Karpas-422 (cell line): ENCODE data around the gene NKX2-1. TPM values are rescaled to one million over a fixed set of nuclear protein-coding genes. Genes with fewer than 3 reads are reported as not detected.

Experiments used
- DNase-seq: peaks from one replicate; pipeline ENCODE4 v3.0.0-alpha.2; 2015
- H2AFZ ChIP-seq: fragments of 200-600 bp; sonication (generic); 2 replicates; pipeline ENCODE4 v1.6.1; 2014; ENCODE audit warnings: antibody characterized with exemption, low read length, mixed read lengths
- H3K27ac ChIP-seq: fragments of 200-600 bp; sonication (generic); 2 replicates; pipeline ENCODE4 v1.5.1; 2014; ENCODE audit warnings: mild to moderate bottlenecking, low read length, moderate library complexity
- H3K27me3 ChIP-seq: fragments of 200-600 bp; sonication (generic); 2 replicates; pipeline ENCODE4 v1.6.1; 2014; ENCODE audit warnings: low read length, mixed read lengths
- H3K36me3 ChIP-seq: fragments of 200-600 bp; sonication (generic); 2 replicates; pipeline ENCODE4 v1.6.1; 2014; ENCODE audit warnings: low read length, mixed read lengths; ENCODE audit not compliant: insufficient read depth
- H3K4me1 ChIP-seq: fragments of 200-600 bp; sonication (generic); 2 replicates; pipeline ENCODE4 v1.6.1; 2014; ENCODE audit warnings: mild to moderate bottlenecking, low read length, mixed read lengths
- H3K4me2 ChIP-seq: fragments of 200-600 bp; sonication (generic); 2 replicates; pipeline ENCODE4 v1.6.1; 2014; ENCODE audit warnings: low read length, low read depth, mild to moderate bottlenecking; ENCODE audit not compliant: poor library complexity, severe bottlenecking
- H3K4me3 ChIP-seq: fragments of 200-600 bp; sonication (generic); 2 replicates; pipeline ENCODE4 v1.5.1; 2014; ENCODE audit warnings: mild to moderate bottlenecking, antibody characterized with exemption, low read length, mixed read lengths
- H3K79me2 ChIP-seq: fragments of 200-600 bp; sonication (generic); 2 replicates; pipeline ENCODE4 v1.6.1; 2014; ENCODE audit warnings: mild to moderate bottlenecking, low read length, mixed read lengths
- H3K9ac ChIP-seq: fragments of 200-600 bp; sonication (generic); 2 replicates; pipeline ENCODE4 v1.6.0; 2014; ENCODE audit warnings: low read length
- H3K9me2 ChIP-seq: fragments of 200-600 bp; sonication (generic), shearing (Covaris generic); replicated peaks from 2 replicates; pipeline ENCODE4 v1.6.0; 2014; ENCODE audit warnings: mild to moderate bottlenecking, low read length, moderate library complexity; ENCODE audit not compliant: insufficient read depth
- H3K9me3 ChIP-seq: fragments of 300-700, 200-600 bp; sonication (generic); 2 replicates; pipeline ENCODE4 v1.6.1; 2014; ENCODE audit warnings: low read length, mixed read lengths
- H4K20me1 ChIP-seq: fragments of 200-600 bp; sonication (generic); 2 replicates; pipeline ENCODE4 v1.6.1; 2014; ENCODE audit warnings: mild to moderate bottlenecking, antibody characterized with exemption, low read length, low read depth; ENCODE audit not compliant: insufficient read depth
- total RNA-seq: library from RNA; depleted of rRNA; stranded (reverse); fragments of >200 nt; shearing (Covaris generic); gene quantifications from 2 replicates; pipeline ENCODE4 v1.2.3, GENCODE V29; 2014; ENCODE audit warnings: low replicate concordance

Gene NKX2-1
- total RNA-seq, 1 experiment from 2014 or later = not detected

GRCh38 chr14:36520601-36521525 lies 831 bp upstream of the NKX2-1 start:
- Histone ChIP-seq H3K27ac (no peak overlapping the region), H3K27me3 (no peaks in the 10 kb centered on the region), H3K4me1 (no peaks in the 10 kb centered on the region), H3K9me3 (no peaks in the 10 kb centered on the region; the same call in 1 of the 2 replicates), H3K79me2 (no peaks in the 10 kb centered on the region), H3K9ac (no peak overlapping the region), H4K20me1 (no peaks in the 10 kb centered on the region), H3K36me3 (no peaks in the 10 kb centered on the region), H3K4me2 (no peak overlapping the region), H3K4me3 (no peak overlapping the region), H3K9me2 (no peaks in the 10 kb centered on the region), H2AFZ (no peak overlapping the region)
- no peak for DNase-seq

GRCh38 chr14:36518586-36519430 lies 1.2 kb downstream of the NKX2-1 start:
- Histone ChIP-seq H3K4me3 (no peak overlapping the region), H3K4me2 (no peak overlapping the region), H3K79me2 (no peaks in the 10 kb centered on the region), H2AFZ (no peak overlapping the region), H3K27me3 (no peaks in the 10 kb centered on the region), H4K20me1 (no peaks in the 10 kb centered on the region), H3K27ac (no peak overlapping the region), H3K9ac (no peak overlapping the region), H3K4me1 (no peaks in the 10 kb centered on the region), H3K9me2 (no peaks in the 10 kb centered on the region), H3K36me3 (no peaks in the 10 kb centered on the region), H3K9me3 (no peaks in the 10 kb centered on the region; the same call in 1 of the 2 replicates)
- no peak for DNase-seq

GRCh38 chr14:36518031-36518585 lies 1.9 kb downstream of the NKX2-1 start:
- Histone ChIP-seq H3K36me3 (no peaks in the 10 kb centered on the region), H3K27ac (no peak overlapping the region), H3K79me2 (no peaks in the 10 kb centered on the region), H3K27me3 (no peaks in the 10 kb centered on the region), H3K4me3 (no peak overlapping the region), H2AFZ (no peak overlapping the region), H3K4me2 (no peak overlapping the region), H3K9me2 (no peaks in the 10 kb centered on the region), H4K20me1 (no peaks in the 10 kb centered on the region), H3K9me3 (no peaks in the 10 kb centered on the region; the same call in 1 of the 2 replicates), H3K9ac (no peak overlapping the region), H3K4me1 (no peaks in the 10 kb centered on the region)
- DNase-seq = no peak

GRCh38 chr14:36517242-36518030 lies 2.6 kb downstream of the NKX2-1 start:
- Histone ChIP-seq H3K9ac (no peak overlapping the region), H3K36me3 (no peaks in the 10 kb centered on the region), H3K9me2 (no peaks in the 10 kb centered on the region), H4K20me1 (no peaks in the 10 kb centered on the region), H3K9me3 (no peaks in the 10 kb centered on the region; the same call in 1 of the 2 replicates), H3K27ac (no peak overlapping the region), H3K79me2 (no peaks in the 10 kb centered on the region), H3K27me3 (no peaks in the 10 kb centered on the region), H2AFZ (no peak overlapping the region), H3K4me2 (no peak overlapping the region), H3K4me1 (no peaks in the 10 kb centered on the region), H3K4me3 (no peak overlapping the region)
- DNase-seq = no peak

- no peaks in the 10 kb centered on the region for H3K27me3 ChIP-seq
- no peak overlapping the region for H3K27ac ChIP-seq
- H3K9me2 ChIP-seq = no peaks in the 10 kb centered on the region
- H3K9me3 ChIP-seq = no peaks in the 10 kb centered on the region; the same call in 1 of the 2 replicates
- DNase-seq = no peak
- no peaks in the 10 kb centered on the region for H3K4me1 ChIP-seq
- no peak overlapping the region for H3K4me2 ChIP-seq
- H3K4me3 ChIP-seq = no peak overlapping the region
- no peaks in the 10 kb centered on the region for H3K79me2 ChIP-seq
- H3K9ac ChIP-seq = no peak overlapping the region
- H4K20me1 ChIP-seq = no peaks in the 10 kb centered on the region
- no peaks in the 10 kb centered on the region for H3K36me3 ChIP-seq
- H2AFZ ChIP-seq = no peak overlapping the region
Observed at GRCh38 chr14:36516719-36517241, 3.3 kb downstream of the NKX2-1 start.

- Histone ChIP-seq H3K27me3 (no peaks in the 10 kb centered on the region), H3K9me3 (no peaks in the 10 kb centered on the region; the same call in 1 of the 2 replicates), H3K9me2 (no peaks in the 10 kb centered on the region), H3K4me2 (no peak overlapping the region), H3K36me3 (no peaks in the 10 kb centered on the region), H4K20me1 (no peaks in the 10 kb centered on the region), H3K27ac (no peak overlapping the region), H3K79me2 (no peaks in the 10 kb centered on the region), H3K4me1 (no peaks in the 10 kb centered on the region), H2AFZ (no peak overlapping the region), H3K9ac (no peak overlapping the region), H3K4me3 (no peak overlapping the region)
- no peak for DNase-seq
Observed at GRCh38 chr14:36515896-36516718, 3.9 kb downstream of the NKX2-1 start.

GRCh38 chr14:36515105-36515593 lies 4.9 kb downstream of the NKX2-1 start:
- Histone ChIP-seq H3K36me3 (no peaks in the 10 kb centered on the region), H3K4me1 (no peaks in the 10 kb centered on the region), H3K79me2 (no peaks in the 10 kb centered on the region), H2AFZ (no peak overlapping the region), H3K9ac (no peak overlapping the region), H3K4me2 (no peak overlapping the region), H4K20me1 (no peaks in the 10 kb centered on the region), H3K9me3 (no peaks in the 10 kb centered on the region; the same call in 1 of the 2 replicates), H3K27me3 (no peaks in the 10 kb centered on the region), H3K4me3 (no peak overlapping the region), H3K9me2 (no peaks in the 10 kb centered on the region), H3K27ac (no peak overlapping the region)
- DNase-seq = no peak
